Breast epithelium (tissue), 4 donors: Measurements from ENCODE around the gene GPHB5. TPM values are rescaled to one million over a fixed set of nuclear protein-coding genes. Genes with fewer than 3 reads are reported as not detected.
"Not testable (repeated sequence)": the region's sequence is repeated elsewhere in the genome, so short reads cannot be mapped to it uniquely, and the experiment has no call there.

Experiments used
- DNase-seq, 2 donors: peaks; one replicate each; pipeline ENCODE4 v3.0.0-alpha.2; 2019; ENCODE audit warnings: low spot score in 2 of 2
- H3K27ac ChIP-seq, 2 donors: fragments of 200-600 bp; sonication (generic) in 1 of 2; one replicate each; pipeline ENCODE4 v1.5.1; 2016 to 2019; ENCODE audit warnings: mild to moderate bottlenecking in 1 of 2
- H3K27me3 ChIP-seq, 2 donors: fragments of 200-600 bp; sonication (generic) in 1 of 2; one replicate each; pipeline versions ENCODE4 v1.5.1 to v1.6.0; 2017 to 2019; ENCODE audit warnings: control low read depth in 1 of 2, mild to moderate bottlenecking in 1 of 2
- H3K36me3 ChIP-seq: fragments of 200-600 bp; one replicate; pipeline ENCODE4 v1.5.1; 2019
- H3K4me1 ChIP-seq, 2 donors: fragments of 200-600 bp; sonication (generic); one replicate each; pipeline ENCODE4 v1.5.1; 2016 to 2019; ENCODE audit warnings: control low read depth in 1 of 2
- H3K4me3 ChIP-seq, 3 donors: fragments of 200-600 bp; sonication (generic); 1 replicate in 2 of 3; 2 replicates in 1 of 3; pipeline ENCODE4 v1.5.1; 2016 to 2019; ENCODE audit warnings: mild to moderate bottlenecking in 3 of 3, moderate library complexity in 2 of 3
- H3K9me3 ChIP-seq, 2 donors: fragments of 200-600 bp; sonication (generic) in 1 of 2; one replicate each; pipeline ENCODE4 v1.5.1; 2016 to 2019; ENCODE audit warnings: control low read depth in 1 of 2
- CTCF ChIP-seq, 3 donors: fragments of 450-650 bp; IDR thresholded peaks; one replicate each; pipeline ENCODE4 v1.5.1; 2016 to 2017; ENCODE audit warnings: antibody characterized with exemption in 3 of 3, mild to moderate bottlenecking in 3 of 3, moderate library complexity in 3 of 3
- POLR2A ChIP-seq: fragments of 450-650 bp; IDR thresholded peaks from one replicate; pipeline ENCODE4 v1.6.1; 2016; ENCODE audit warnings: antibody characterized with exemption, mild to moderate bottlenecking, moderate library complexity
- POLR2AphosphoS5 ChIP-seq, 3 donors: sonication (generic); formaldehyde crosslinking; IDR thresholded peaks; one replicate each; pipeline ENCODE4 v1.6.1; 2017; ENCODE audit warnings: antibody characterized with exemption in 3 of 3
- intact Hi-C: fragments of 100-400 bp; cut with DNase I; formaldehyde crosslinking; loops from one replicate; pipeline ENCODE4 v1.15.1; 2023; ENCODE audit warnings: low total_unique reads
- total RNA-seq, 3 donors: library from RNA; depleted of rRNA; stranded (reverse); fragments of >200 nt; gene quantifications; one replicate each; pipeline ENCODE4 v1.1.0, GENCODE V29; 2016

Gene GPHB5
- total RNA-seq, 3 donors from 2014 or later, result not detected

- Histone ChIP-seq H3K9me3 (no peaks in the 10 kb centered on the region), H3K27me3 (no peaks in the 10 kb centered on the region), H3K4me1 (no peaks in the 10 kb centered on the region), H3K27ac (no peak overlapping the region), H3K36me3 (no peaks in the 10 kb centered on the region), H3K4me3 (no peak overlapping the region)
- TF ChIP-seq POLR2A, result no peak
- no peak for TF ChIP-seq POLR2AphosphoS5 (IDR thresholded peaks at IDR 0.05)
- TF ChIP-seq CTCF (IDR thresholded peaks at IDR 0.05), result no peak
- no peak for DNase-seq
- intact Hi-C loops, result no loop called here
These were observed 32.7 kb downstream of the GPHB5 start for GRCh38 chr14:63286071-63286470.

GRCh38 chr14:63283884-63284248, 34.9 kb downstream of the GPHB5 start:
- DNase-seq, result no peak
- Histone ChIP-seq H3K4me1 (no peaks in the 10 kb centered on the region), H3K4me3 (no peak overlapping the region), H3K9me3 (no peaks in the 10 kb centered on the region), H3K36me3 (no peaks in the 10 kb centered on the region), H3K27me3 (no peaks in the 10 kb centered on the region), H3K27ac (peak overlapping the region in 1 of 2 donors; percentile 36)
- intact Hi-C loops, result no loop called here
- no peak for TF ChIP-seq POLR2A
- TF ChIP-seq CTCF (IDR thresholded peaks at IDR 0.05), result no peak
- no peak for TF ChIP-seq POLR2AphosphoS5 (IDR thresholded peaks at IDR 0.05)

GRCh38 chr14:63282997-63283883, 35.5 kb downstream of the GPHB5 start:
- DNase-seq, result no peak
- intact Hi-C loops, result no loop called here
- TF ChIP-seq POLR2AphosphoS5 (IDR thresholded peaks at IDR 0.05), result peak in 1 of 3 donors; percentile 57
- no peak for TF ChIP-seq POLR2A
- no peak for TF ChIP-seq CTCF (IDR thresholded peaks at IDR 0.05)
- Histone ChIP-seq H3K4me1 (no peaks in the 10 kb centered on the region), H3K9me3 (no peaks in the 10 kb centered on the region), H3K36me3 (no peaks in the 10 kb centered on the region), H3K4me3 (peak overlapping the region in 1 of 3 donors; percentile 32), H3K27ac (peak overlapping the region; percentile 36 to 40), H3K27me3 (no peaks in the 10 kb centered on the region)

GRCh38 chr14:63279933-63280332, 38.8 kb downstream of the GPHB5 start:
- H3K4me1 ChIP-seq, H3K4me3 ChIP-seq, H3K27me3 ChIP-seq, DNase-seq, H3K9me3 ChIP-seq, H3K36me3 ChIP-seq, H3K27ac ChIP-seq: not testable (repeated sequence)
- intact Hi-C loops, result loop anchor here (5.0 kb wide), 1 partner anchor 833 kb away; no protein-coding TSS in a partner anchor

- TF ChIP-seq POLR2AphosphoS5 (IDR thresholded peaks at IDR 0.05) (no peak), POLR2A (no peak), CTCF (IDR thresholded peaks at IDR 0.05) (no peak)
- Histone ChIP-seq H3K27ac (no peak overlapping the region), H3K36me3 (no peaks in the 10 kb centered on the region), H3K4me1 (no peaks in the 10 kb centered on the region), H3K9me3 (no peaks in the 10 kb centered on the region), H3K4me3 (no peak overlapping the region), H3K27me3 (no peaks in the 10 kb centered on the region)
- DNase-seq, result no peak
- intact Hi-C loops, result loop anchor here (5.0 kb wide), 1 partner anchor 830 kb away; no protein-coding TSS in a partner anchor
These were observed 41.0 kb downstream of the GPHB5 start for GRCh38 chr14:63277591-63278183.
